ENCODE measurements around the gene TMOD1. TPM values are rescaled to one million over a fixed set of nuclear protein-coding genes. Genes with fewer than 3 reads are reported as not detected.
A peak's percentile ranks its signal among the peaks of the same experiment; 100 is the strongest.

TMOD1 gene
- total RNA-seq, 1 experiment from 2014 or later, result not detected

DNA sequence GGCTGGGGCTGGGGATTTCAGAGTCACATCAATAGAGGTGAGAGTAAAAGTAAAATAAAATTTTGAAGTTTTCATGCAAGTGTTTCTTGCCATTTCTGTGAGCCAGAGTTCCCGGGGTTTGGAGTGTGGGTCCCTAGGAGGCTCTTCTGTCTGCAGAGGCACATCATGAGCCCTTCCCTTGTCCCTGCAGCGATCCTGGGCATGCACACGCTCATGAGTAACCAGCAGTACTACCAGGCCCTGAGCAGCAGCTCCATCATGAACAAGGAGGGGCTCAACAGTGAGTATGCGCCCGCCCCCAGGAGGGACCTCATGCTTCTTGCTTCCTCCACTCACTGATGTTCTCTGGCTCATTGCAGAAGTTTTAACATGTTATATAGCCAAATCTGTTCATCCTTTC, 61.1 kb downstream of the TMOD1 start:
- intact Hi-C loops (cut with micrococcal nuclease), result no loop called here
- no peaks in the 10 kb centered on the region for H3K79me2 ChIP-seq (ENCODE audit: low read length)
- no peaks in the 10 kb centered on the region for H3K27me3 ChIP-seq (ENCODE audit: low read length)
- TF ChIP-seq, protein P1, sequence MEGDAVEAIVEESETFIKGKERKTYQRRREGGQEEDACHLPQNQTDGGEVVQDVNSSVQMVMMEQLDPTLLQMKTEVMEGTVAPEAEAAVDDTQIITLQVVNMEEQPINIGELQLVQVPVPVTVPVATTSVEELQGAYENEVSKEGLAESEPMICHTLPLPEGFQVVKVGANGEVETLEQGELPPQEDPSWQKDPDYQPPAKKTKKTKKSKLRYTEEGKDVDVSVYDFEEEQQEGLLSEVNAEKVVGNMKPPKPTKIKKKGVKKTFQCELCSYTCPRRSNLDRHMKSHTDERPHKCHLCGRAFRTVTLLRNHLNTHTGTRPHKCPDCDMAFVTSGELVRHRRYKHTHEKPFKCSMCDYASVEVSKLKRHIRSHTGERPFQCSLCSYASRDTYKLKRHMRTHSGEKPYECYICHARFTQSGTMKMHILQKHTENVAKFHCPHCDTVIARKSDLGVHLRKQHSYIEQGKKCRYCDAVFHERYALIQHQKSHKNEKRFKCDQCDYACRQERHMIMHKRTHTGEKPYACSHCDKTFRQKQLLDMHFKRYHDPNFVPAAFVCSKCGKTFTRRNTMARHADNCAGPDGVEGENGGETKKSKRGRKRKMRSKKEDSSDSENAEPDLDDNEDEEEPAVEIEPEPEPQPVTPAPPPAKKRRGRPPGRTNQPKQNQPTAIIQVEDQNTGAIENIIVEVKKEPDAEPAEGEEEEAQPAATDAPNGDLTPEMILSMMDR (conservative IDR thresholded peaks at IDR 0.05; ENCODE audit: low read depth, low read length), result no peak
- TF ChIP-seq EZH2 (IDR thresholded peaks at IDR 0.05; ENCODE audit: low read length, unreplicated experiment), result no peak
- TF ChIP-seq EZH2phosphoT487 (IDR thresholded peaks at IDR 0.05; ENCODE audit: borderline replicate concordance, low read length), result no peak
- no peak overlapping the region for H3K9ac ChIP-seq (ENCODE audit: low read length)
- H2AFZ ChIP-seq (ENCODE audit: low read length), result no peak overlapping the region
- H3K4me2 ChIP-seq (ENCODE audit: low read length), result no peak overlapping the region
- no TSS peak for BruUV-seq (replicated peaks)
- no peak for DNase-seq
- H3K9me3 ChIP-seq (ENCODE audit: low read length), result no peaks in the 10 kb centered on the region
- H3K4me1 ChIP-seq (ENCODE audit: insufficient read depth, low read length), result peaks cover 9% of the 10 kb centered on the region; the same call in 1 of the 2 replicates
- no peaks in the 10 kb centered on the region for H4K20me1 ChIP-seq (ENCODE audit: low read length)
- no peaks in the 10 kb centered on the region for H3K9me2 ChIP-seq (replicated peaks; ENCODE audit: low read length)
- no peaks in the 10 kb centered on the region for H3F3A ChIP-seq (ENCODE audit: low read length, unreplicated experiment)
- ATAC-seq, result no peak
- no peak overlapping the region for H3K4me3 ChIP-seq (ENCODE audit: low read length)
- H3K27ac ChIP-seq (ENCODE audit: low read length), result no peak overlapping the region
- ChIA-PET CTCF (no interaction called here), POLR2A (ENCODE audit: unreplicated experiment) (no interaction called here)
- H3K36me3 ChIP-seq (ENCODE audit: low read depth, low read length), result no peaks in the 10 kb centered on the region

DNA sequence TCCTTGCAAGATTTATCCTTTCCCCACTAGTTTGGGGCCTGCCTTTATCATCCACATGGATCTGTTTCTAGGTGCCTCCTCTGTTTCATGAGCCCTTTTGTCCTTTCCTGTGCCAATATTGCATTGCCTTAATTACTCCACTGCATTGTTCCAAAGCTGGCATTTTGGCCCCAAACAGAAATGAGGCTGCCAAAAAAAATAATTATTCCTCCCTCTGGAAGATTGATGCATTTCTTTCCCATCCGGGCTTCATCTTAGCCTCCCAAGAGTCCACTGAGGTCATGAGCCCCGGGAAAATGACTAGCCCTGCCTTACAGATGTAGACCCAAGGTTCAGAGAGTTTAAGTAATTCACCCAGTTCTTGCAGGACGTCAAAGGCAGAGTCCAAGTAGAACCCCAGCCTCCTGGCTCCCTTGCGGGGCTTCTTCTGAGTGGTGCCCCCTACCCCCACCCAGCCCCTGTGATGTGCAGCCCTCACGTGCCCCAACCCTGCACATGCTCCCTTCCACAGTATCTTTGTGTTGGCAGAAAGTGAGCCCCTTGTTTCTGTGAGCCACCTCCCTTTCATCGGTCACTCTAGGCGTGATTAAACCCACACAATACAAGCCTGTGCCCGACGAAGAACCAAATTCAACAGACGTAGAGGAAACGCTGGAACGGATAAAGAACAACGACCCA, 62.1 kb downstream of the TMOD1 start:
- Histone ChIP-seq H3K9me2 (replicated peaks; ENCODE audit: low read length) (no peaks in the 10 kb centered on the region), H4K20me1 (ENCODE audit: low read length) (no peaks in the 10 kb centered on the region), H3K4me2 (ENCODE audit: low read length) (peak overlapping the region; percentile 54; the same call in 1 of the 2 replicates), H3K9me3 (ENCODE audit: low read length) (no peaks in the 10 kb centered on the region), H3K79me2 (ENCODE audit: low read length) (no peaks in the 10 kb centered on the region), H3F3A (ENCODE audit: low read length, unreplicated experiment) (no peaks in the 10 kb centered on the region), H3K4me1 (ENCODE audit: insufficient read depth, low read length) (peaks cover 9% of the 10 kb centered on the region; the same call in 1 of the 2 replicates), H3K27ac (ENCODE audit: low read length) (no peak overlapping the region), H3K9ac (ENCODE audit: low read length) (no peak overlapping the region), H3K27me3 (ENCODE audit: low read length) (no peaks in the 10 kb centered on the region), H2AFZ (ENCODE audit: low read length) (peak overlapping the region; percentile 81; the same call in 1 of the 2 replicates), H3K36me3 (ENCODE audit: low read depth, low read length) (no peaks in the 10 kb centered on the region), H3K4me3 (ENCODE audit: low read length) (no peak overlapping the region)
- BruUV-seq (replicated peaks), result no TSS peak
- intact Hi-C loops (cut with micrococcal nuclease), result no loop called here
- ChIA-PET CTCF (no interaction called here), POLR2A (ENCODE audit: unreplicated experiment) (no interaction called here)
- no peak for DNase-seq
- ATAC-seq, result no peak
- TF ChIP-seq EZH2phosphoT487 (IDR thresholded peaks at IDR 0.05; ENCODE audit: borderline replicate concordance, low read length) (no peak), EZH2 (IDR thresholded peaks at IDR 0.05; ENCODE audit: low read length, unreplicated experiment) (no peak)
- TF ChIP-seq, protein P1 (conservative IDR thresholded peaks at IDR 0.05; ENCODE audit: low read depth, low read length), result no peak
